Gastroesophageal sphincter (tissue), 4 donors: ENCODE results near the gene TMEM185B. TPM values are rescaled to one million over a fixed set of nuclear protein-coding genes. Genes with fewer than 3 reads are reported as not detected.

Experiments
- ATAC-seq: fragments of 150-250 bp; one replicate; pipeline ENCODE4 v1.9.1; 2016; ENCODE audit warnings: mild to moderate bottlenecking, moderate library complexity
- H3K27ac ChIP-seq, 4 donors: fragments of 200-600 bp; sonication (generic) in 3 of 4; 1 replicate in 3 of 4; 2 replicates in 1 of 4; pipeline ENCODE4 v1.5.1; 2016 to 2019
- H3K27me3 ChIP-seq: fragments of 200-600 bp; sonication (generic); one replicate; pipeline ENCODE4 v1.5.1; 2019
- H3K36me3 ChIP-seq, 2 donors: fragments of 200-600 bp; sonication (generic); one replicate each; pipeline ENCODE4 v1.5.1; 2019; ENCODE audit warnings: control low read depth in 1 of 2
- H3K4me1 ChIP-seq, 3 donors: fragments of 200-600 bp; sonication (generic); 1 replicate in 2 of 3; 2 replicates in 1 of 3; pipeline ENCODE4 v1.5.1; 2016 to 2019; ENCODE audit warnings: control low read depth in 2 of 3
- H3K4me3 ChIP-seq, 2 donors: fragments of 200-600 bp; sonication (generic); one replicate each; pipeline ENCODE4 v1.5.1; 2019; ENCODE audit warnings: mild to moderate bottlenecking in 1 of 2, moderate library complexity in 1 of 2
- H3K9me3 ChIP-seq, 3 donors: fragments of 200-600 bp; sonication (generic); one replicate each; pipeline ENCODE4 v1.5.1; 2017 to 2019; ENCODE audit warnings: control low read depth in 2 of 3
- EP300 ChIP-seq: sonication (generic); formaldehyde crosslinking; IDR thresholded peaks from one replicate; pipeline ENCODE4 v1.6.1; 2017; ENCODE audit warnings: antibody characterized with exemption, mild to moderate bottlenecking
- POLR2A ChIP-seq, 2 donors: fragments of 450-650 bp; IDR thresholded peaks; one replicate each; pipeline ENCODE4 v1.6.1; 2017; ENCODE audit warnings: antibody characterized with exemption in 2 of 2, mild to moderate bottlenecking in 2 of 2, moderate library complexity in 1 of 2
- POLR2AphosphoS5 ChIP-seq: sonication (generic); formaldehyde crosslinking; IDR thresholded peaks from one replicate; pipeline ENCODE4 v1.6.1; 2017; ENCODE audit warnings: antibody characterized with exemption
- WGBS, 2 donors: methylation state at CpG; one replicate each; pipeline ENCODE4 v1.1.5; 2018; ENCODE audit warnings: low coverage in 1 of 2; 5-methylcytosine and 5-hydroxymethylcytosine counted together
- total RNA-seq, 4 donors: library from RNA; depleted of rRNA; stranded (reverse); fragments of >200 nt; gene quantifications; one replicate each; pipeline ENCODE4 v1.1.0, GENCODE V29; 2016
- TF ChIP-seq, protein P1 (sequence below), 4 experiments: fragments of 200-600 bp in 2 of 4; fragments of 450-650 bp in 2 of 4; sonication (generic) in 1 of 4; IDR thresholded peaks; one replicate each; pipeline ENCODE4 v1.5.1; 2017 to 2019; ENCODE audit warnings: antibody characterized with exemption in 4 of 4, mild to moderate bottlenecking in 2 of 4, moderate library complexity in 2 of 4

The TMEM185B gene
- total RNA-seq, 4 donors from 2014 or later = 22.8 to 28.9 (median 25.3) TPM

DNA sequence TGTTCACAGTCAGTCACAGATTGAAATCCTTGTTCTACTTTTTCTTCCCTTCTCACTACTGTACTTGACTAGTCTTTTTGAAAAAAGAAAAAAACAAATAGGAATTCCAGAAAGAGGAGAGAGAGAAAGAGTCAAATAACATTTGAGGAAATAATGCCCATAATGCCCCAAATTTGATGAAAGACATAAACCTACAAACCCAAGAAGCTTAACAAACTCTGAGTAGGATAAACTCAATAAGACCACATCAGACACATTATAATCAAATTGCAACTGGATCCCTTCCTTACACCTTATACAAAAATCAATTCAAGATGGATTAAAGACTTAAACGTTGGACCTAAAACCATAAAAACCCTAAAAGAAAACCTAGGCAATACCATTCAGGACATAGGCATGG, 30.9 kb downstream of the TMEM185B start:
- WGBS, 2 donors = 100% methylated on average over 1 of the region's 1 CpG; no CpG with 5 or more reads in 1 of the 2 donors
- ATAC-seq = no peak

GRCh38 chr2:120189189-120189588, 34.0 kb downstream of the TMEM185B start:
- TF ChIP-seq EP300 (no peak), POLR2AphosphoS5 (no peak), POLR2A (IDR thresholded peaks at IDR 0.05) (no peak)
- TF ChIP-seq, protein P1, sequence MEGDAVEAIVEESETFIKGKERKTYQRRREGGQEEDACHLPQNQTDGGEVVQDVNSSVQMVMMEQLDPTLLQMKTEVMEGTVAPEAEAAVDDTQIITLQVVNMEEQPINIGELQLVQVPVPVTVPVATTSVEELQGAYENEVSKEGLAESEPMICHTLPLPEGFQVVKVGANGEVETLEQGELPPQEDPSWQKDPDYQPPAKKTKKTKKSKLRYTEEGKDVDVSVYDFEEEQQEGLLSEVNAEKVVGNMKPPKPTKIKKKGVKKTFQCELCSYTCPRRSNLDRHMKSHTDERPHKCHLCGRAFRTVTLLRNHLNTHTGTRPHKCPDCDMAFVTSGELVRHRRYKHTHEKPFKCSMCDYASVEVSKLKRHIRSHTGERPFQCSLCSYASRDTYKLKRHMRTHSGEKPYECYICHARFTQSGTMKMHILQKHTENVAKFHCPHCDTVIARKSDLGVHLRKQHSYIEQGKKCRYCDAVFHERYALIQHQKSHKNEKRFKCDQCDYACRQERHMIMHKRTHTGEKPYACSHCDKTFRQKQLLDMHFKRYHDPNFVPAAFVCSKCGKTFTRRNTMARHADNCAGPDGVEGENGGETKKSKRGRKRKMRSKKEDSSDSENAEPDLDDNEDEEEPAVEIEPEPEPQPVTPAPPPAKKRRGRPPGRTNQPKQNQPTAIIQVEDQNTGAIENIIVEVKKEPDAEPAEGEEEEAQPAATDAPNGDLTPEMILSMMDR (IDR thresholded peaks at IDR 0.05) = no peak
- no peaks in the 10 kb centered on the region for H3K27me3 ChIP-seq
- WGBS, 2 donors = 100% methylated on average over 1 of the region's 1 CpG
- H3K4me1 ChIP-seq = no peaks in the 10 kb centered on the region
- no peaks in the 10 kb centered on the region for H3K36me3 ChIP-seq
- no peak for ATAC-seq
- no peak overlapping the region for H3K27ac ChIP-seq
- H3K9me3 ChIP-seq = peaks cover 0 to 15% (median 0%) of the 10 kb centered on the region in 3 donors
- no peak overlapping the region for H3K4me3 ChIP-seq

More for the DNA sequence above, 30.9 kb downstream of the TMEM185B start:
- H3K27me3 ChIP-seq = no peaks in the 10 kb centered on the region
- H3K27ac ChIP-seq = no peak overlapping the region
- H3K36me3 ChIP-seq = no peaks in the 10 kb centered on the region
- no peaks in the 10 kb centered on the region for H3K4me1 ChIP-seq
- H3K4me3 ChIP-seq = no peak overlapping the region
- TF ChIP-seq POLR2AphosphoS5 = no peak
- TF ChIP-seq EP300 = no peak
- TF ChIP-seq POLR2A (IDR thresholded peaks at IDR 0.05) = no peak
- TF ChIP-seq, protein P1 (IDR thresholded peaks at IDR 0.05) = no peak
- peaks cover 0 to 27% (median 0%) of the 10 kb centered on the region in 3 donors for H3K9me3 ChIP-seq

DNA sequence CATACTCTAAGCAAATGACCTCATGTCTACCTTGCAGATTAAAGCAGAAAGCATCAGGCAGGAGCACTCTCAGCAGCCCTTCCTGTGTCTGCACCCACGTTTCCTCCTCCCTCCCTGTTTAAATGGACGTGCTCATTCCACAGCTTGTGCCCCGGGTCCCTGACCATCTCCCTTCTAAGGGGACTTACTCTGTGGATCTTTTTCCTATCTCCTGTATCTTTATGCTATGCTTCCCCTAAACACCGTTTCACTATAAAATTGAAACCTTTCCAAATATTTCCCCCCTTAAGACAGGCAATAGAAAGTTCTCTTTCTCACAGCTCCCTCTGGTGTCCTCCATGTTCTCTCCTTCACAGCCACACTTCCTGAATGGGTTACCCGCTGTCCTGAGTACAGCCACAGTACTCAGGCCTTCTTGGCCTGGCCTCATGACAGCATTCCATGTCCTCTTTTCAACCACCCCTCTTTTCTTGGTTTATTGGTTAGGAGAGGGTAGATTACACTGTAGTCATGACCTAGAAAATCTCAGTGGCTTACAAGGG, 41.1 kb downstream of the TMEM185B start:
- TF ChIP-seq EP300 (no peak), POLR2AphosphoS5 (no peak), POLR2A (IDR thresholded peaks at IDR 0.05) (no peak)
- TF ChIP-seq, protein P1 (IDR thresholded peaks at IDR 0.05) = no peak
- H3K4me3 ChIP-seq = no peak overlapping the region
- H3K27me3 ChIP-seq = no peaks in the 10 kb centered on the region
- H3K27ac ChIP-seq = no peak overlapping the region
- H3K4me1 ChIP-seq = no peaks in the 10 kb centered on the region
- H3K9me3 ChIP-seq = no peaks in the 10 kb centered on the region
- WGBS, 2 donors = 44 to 60% methylated on average over 5 of the region's 5 CpGs
- peaks cover 0 to 11% of the 10 kb centered on the region in 2 donors for H3K36me3 ChIP-seq
- no peak for ATAC-seq

- Histone ChIP-seq H3K4me3 (no peak overlapping the region), H3K27ac (no peak overlapping the region), H3K36me3 (peaks cover 0 to 24% of the 10 kb centered on the region in 2 donors), H3K27me3 (no peaks in the 10 kb centered on the region), H3K4me1 (no peaks in the 10 kb centered on the region), H3K9me3 (no peaks in the 10 kb centered on the region)
- no CpG with 5 or more reads among the region's 3 CpGs for WGBS, 2 donors
- no peak for ATAC-seq
- TF ChIP-seq, protein P1 (IDR thresholded peaks at IDR 0.05) = no peak
- TF ChIP-seq POLR2A (IDR thresholded peaks at IDR 0.05) (no peak), EP300 (no peak), POLR2AphosphoS5 (no peak)
Observed at GRCh38 chr2:120180066-120180465, 43.1 kb downstream of the TMEM185B start.

- H3K27ac ChIP-seq = no peak overlapping the region
- ATAC-seq = no peak
- 100% methylated on average over 3 of the region's 3 CpGs for WGBS, 2 donors
- peaks cover 0 to 24% of the 10 kb centered on the region in 2 donors for H3K36me3 ChIP-seq
- H3K4me3 ChIP-seq = no peak overlapping the region
- TF ChIP-seq POLR2AphosphoS5 (no peak), POLR2A (IDR thresholded peaks at IDR 0.05) (no peak), EP300 (no peak)
- TF ChIP-seq, protein P1 (IDR thresholded peaks at IDR 0.05) = no peak
- no peaks in the 10 kb centered on the region for H3K27me3 ChIP-seq
- H3K4me1 ChIP-seq = peaks cover 0 to 6% (median 0%) of the 10 kb centered on the region in 3 donors
- no peaks in the 10 kb centered on the region for H3K9me3 ChIP-seq
Observed at GRCh38 chr2:120179396-120179795, 43.8 kb downstream of the TMEM185B start.
